ENCODE data around the gene SUCO. TPM values are rescaled to one million over a fixed set of nuclear protein-coding genes. Genes with fewer than 3 reads are reported as not detected.

Gene SUCO
- total and polyA plus RNA-seq, 2 donors = 27.2 to 30.5 TPM

Other genes starting within 250 kb of the SUCO start
- gene C1orf105, start 112.5 kb upstream of the SUCO start, total RNA-seq = 0.28 TPM
- gene C1orf105, start 112.5 kb upstream of the SUCO start, polyA plus RNA-seq = 0.30 TPM
- gene PIGC, start 89.1 kb upstream of the SUCO start, total RNA-seq = 32.1 TPM
- gene PIGC, start 89.1 kb upstream of the SUCO start, polyA plus RNA-seq = 41.0 TPM
- 0.71 TPM for gene FASLG, start 126.0 kb downstream of the SUCO start, total RNA-seq
- gene FASLG, start 126.0 kb downstream of the SUCO start, polyA plus RNA-seq = 0.32 TPM